ENCODE measurements around the gene SPRY2. TPM values are rescaled to one million over a fixed set of nuclear protein-coding genes. Genes with fewer than 3 reads are reported as not detected.
A peak's percentile ranks its signal among the peaks of the same experiment; 100 is the strongest.

The SPRY2 gene
- total and polyA plus RNA-seq, 7 experiments from 2014 or later: 0.13 to 1.2 (median 0.16) TPM; not detected in 4

- Mint-ChIP-seq H3K4me3 (no peak overlapping the region), H3K4me1 (peaks cover 13 to 28% (median 20%) of the 10 kb centered on the region in 7 donors), H3K27me3 (peaks cover 5 to 40% (median 15%) of the 10 kb centered on the region in 5 donors), H3K27ac (no peak overlapping the region), H3K36me3 (no peaks in the 10 kb centered on the region), H3K9me3 (peaks cover 0 to 4% (median 0%) of the 10 kb centered on the region in 11 donors)
- ATAC-seq (peak; percentile 18), DNase-seq (peak in 2 of 9 donors; percentile 11 to 24)
- H3K36me3 ChIP-seq (ENCODE audit: control insufficient read depth in 2 of 3, insufficient read depth in 3 of 3, low read length in 3 of 3): no peaks in the 10 kb centered on the region
- H3K9me3 ChIP-seq (ENCODE audit: control insufficient read depth in 2 of 3, low read length in 3 of 3): no peaks in the 10 kb centered on the region
- peak overlapping the region; percentile 37 for H3K4me3 ChIP-seq (ENCODE audit: low read length)
- peaks cover 5 to 11% of the 10 kb centered on the region in 2 donors for H3K4me1 ChIP-seq (ENCODE audit: control insufficient read depth in 2 of 2, insufficient read depth in 2 of 2, low read length in 2 of 2)
- no peak overlapping the region for H3K27ac ChIP-seq (ENCODE audit: low read depth, low read length)
- H3K27me3 ChIP-seq (ENCODE audit: control insufficient read depth in 2 of 2, insufficient read depth in 2 of 2, low read length in 2 of 2): peaks cover 0 to 6% of the 10 kb centered on the region in 2 donors
- intact Hi-C loops (cut with micrococcal nuclease): no loop called here
- CTCF ChIA-PET: no interaction called here
- POLR2A ChIA-PET: no interaction called here
These were observed 2.0 kb downstream of the SPRY2 start for GRCh38 chr13:80338781-80339562.

- CTCF ChIA-PET: no interaction called here
- intact Hi-C loops (cut with micrococcal nuclease): no loop called here
- ATAC-seq: no peak
- peaks cover 0 to 3% of the 10 kb centered on the region in 2 donors for H3K27me3 ChIP-seq (ENCODE audit: control insufficient read depth in 2 of 2, insufficient read depth in 2 of 2, low read length in 2 of 2)
- peaks cover 5 to 11% of the 10 kb centered on the region in 2 donors for H3K4me1 ChIP-seq (ENCODE audit: control insufficient read depth in 2 of 2, insufficient read depth in 2 of 2, low read length in 2 of 2)
- Mint-ChIP-seq H3K4me3 (peak overlapping the region in 4 of 10 donors; percentile 4 to 39 (median 30)), H3K4me1 (peaks cover 10 to 17% (median 13%) of the 10 kb centered on the region in 7 donors), H3K27ac (no peak overlapping the region), H3K36me3 (no peaks in the 10 kb centered on the region), H3K9me3 (peaks cover 0 to 4% (median 0%) of the 10 kb centered on the region in 11 donors), H3K27me3 (peaks cover 5 to 28% (median 17%) of the 10 kb centered on the region in 5 donors)
- DNase-seq: no peak
- no peak overlapping the region for H3K27ac ChIP-seq (ENCODE audit: low read depth, low read length)
- H3K9me3 ChIP-seq (ENCODE audit: control insufficient read depth in 2 of 3, low read length in 3 of 3): no peaks in the 10 kb centered on the region
- POLR2A ChIA-PET: no interaction called here
- no peak overlapping the region for H3K4me3 ChIP-seq (ENCODE audit: low read length)
- no peaks in the 10 kb centered on the region for H3K36me3 ChIP-seq (ENCODE audit: control insufficient read depth in 2 of 3, insufficient read depth in 3 of 3, low read length in 3 of 3)
These were observed 3.4 kb downstream of the SPRY2 start for GRCh38 chr13:80337288-80338081.

GRCh38 chr13:80336776-80337287 lies 4.1 kb downstream of the SPRY2 start:
- Histone ChIP-seq H3K4me3 (ENCODE audit: low read length) (no peak overlapping the region), H3K36me3 (ENCODE audit: control insufficient read depth in 2 of 3, insufficient read depth in 3 of 3, low read length in 3 of 3) (no peaks in the 10 kb centered on the region), H3K4me1 (ENCODE audit: control insufficient read depth in 2 of 2, insufficient read depth in 2 of 2, low read length in 2 of 2) (peaks cover 5 to 11% of the 10 kb centered on the region in 2 donors), H3K27ac (ENCODE audit: low read depth, low read length) (no peak overlapping the region), H3K27me3 (ENCODE audit: control insufficient read depth in 2 of 2, insufficient read depth in 2 of 2, low read length in 2 of 2) (no peaks in the 10 kb centered on the region), H3K9me3 (ENCODE audit: control insufficient read depth in 2 of 3, low read length in 3 of 3) (no peaks in the 10 kb centered on the region)
- H3K27ac Mint-ChIP-seq: no peak overlapping the region
- DNase-seq: no peak
- intact Hi-C loops (cut with micrococcal nuclease): no loop called here
- H3K27me3 Mint-ChIP-seq: peaks cover 2 to 30% (median 18%) of the 10 kb centered on the region in 5 donors
- no peaks in the 10 kb centered on the region for H3K36me3 Mint-ChIP-seq
- CTCF ChIA-PET: no interaction called here
- peaks cover 4 to 10% (median 9%) of the 10 kb centered on the region in 7 donors for H3K4me1 Mint-ChIP-seq
- peak overlapping the region in 1 of 10 donors; percentile 4 for H3K4me3 Mint-ChIP-seq
- no peak for ATAC-seq
- POLR2A ChIA-PET: no interaction called here
- H3K9me3 Mint-ChIP-seq: peaks cover 0 to 4% (median 0%) of the 10 kb centered on the region in 11 donors

GRCh38 chr13:80336370-80336769 lies 4.6 kb downstream of the SPRY2 start:
- peaks cover 5 to 11% of the 10 kb centered on the region in 2 donors for H3K4me1 ChIP-seq (ENCODE audit: control insufficient read depth in 2 of 2, insufficient read depth in 2 of 2, low read length in 2 of 2)
- no peaks in the 10 kb centered on the region for H3K36me3 Mint-ChIP-seq
- no peak overlapping the region for H3K27ac Mint-ChIP-seq
- H3K27me3 ChIP-seq (ENCODE audit: control insufficient read depth in 2 of 2, insufficient read depth in 2 of 2, low read length in 2 of 2): no peaks in the 10 kb centered on the region
- no peak for DNase-seq
- H3K9me3 Mint-ChIP-seq: peaks cover 0 to 4% (median 0%) of the 10 kb centered on the region in 11 donors
- no peak overlapping the region for H3K4me3 ChIP-seq (ENCODE audit: low read length)
- H3K4me1 Mint-ChIP-seq: peaks cover 0 to 7% (median 5%) of the 10 kb centered on the region in 7 donors
- H3K36me3 ChIP-seq (ENCODE audit: control insufficient read depth in 2 of 3, insufficient read depth in 3 of 3, low read length in 3 of 3): no peaks in the 10 kb centered on the region
- no peaks in the 10 kb centered on the region for H3K9me3 ChIP-seq (ENCODE audit: control insufficient read depth in 2 of 3, low read length in 3 of 3)
- CTCF ChIA-PET: no interaction called here
- peak overlapping the region in 1 of 10 donors; percentile 45 for H3K4me3 Mint-ChIP-seq
- ATAC-seq: no peak
- peaks cover 0 to 28% (median 15%) of the 10 kb centered on the region in 5 donors for H3K27me3 Mint-ChIP-seq
- POLR2A ChIA-PET: no interaction called here
- H3K27ac ChIP-seq (ENCODE audit: low read depth, low read length): no peak overlapping the region
- intact Hi-C loops (cut with micrococcal nuclease): no loop called here

GRCh38 chr13:80334597-80335260 lies 6.2 kb downstream of the SPRY2 start:
- Mint-ChIP-seq H3K4me3 (no peak overlapping the region), H3K27me3 (peaks cover 0 to 29% (median 10%) of the 10 kb centered on the region in 5 donors), H3K36me3 (no peaks in the 10 kb centered on the region), H3K4me1 (no peaks in the 10 kb centered on the region), H3K27ac (no peak overlapping the region), H3K9me3 (peaks cover 0 to 2% (median 0%) of the 10 kb centered on the region in 11 donors)
- H3K9me3 ChIP-seq (ENCODE audit: control insufficient read depth in 2 of 3, low read length in 3 of 3): no peaks in the 10 kb centered on the region
- ATAC-seq (no peak), DNase-seq (no peak)
- intact Hi-C loops (cut with micrococcal nuclease): no loop called here
- no peaks in the 10 kb centered on the region for H3K36me3 ChIP-seq (ENCODE audit: control insufficient read depth in 2 of 3, insufficient read depth in 3 of 3, low read length in 3 of 3)
- ChIA-PET POLR2A (no interaction called here), CTCF (interaction anchor here (0.7 kb wide), 1 partner anchor 170 kb away, joined by 3 read pairs; no protein-coding TSS in a partner anchor)
- H3K4me1 ChIP-seq (ENCODE audit: control insufficient read depth in 2 of 2, insufficient read depth in 2 of 2, low read length in 2 of 2): peaks cover 0 to 4% of the 10 kb centered on the region in 2 donors
- no peak overlapping the region for H3K4me3 ChIP-seq (ENCODE audit: low read length)
- no peak overlapping the region for H3K27ac ChIP-seq (ENCODE audit: low read depth, low read length)
- H3K27me3 ChIP-seq (ENCODE audit: control insufficient read depth in 2 of 2, insufficient read depth in 2 of 2, low read length in 2 of 2): no peaks in the 10 kb centered on the region

- H3K36me3 ChIP-seq (ENCODE audit: control insufficient read depth in 2 of 3, insufficient read depth in 3 of 3, low read length in 3 of 3): no peaks in the 10 kb centered on the region
- Mint-ChIP-seq H3K4me3 (no peak overlapping the region), H3K27me3 (peaks cover 0 to 29% (median 10%) of the 10 kb centered on the region in 5 donors), H3K9me3 (peaks cover 0 to 2% (median 0%) of the 10 kb centered on the region in 11 donors), H3K27ac (no peak overlapping the region), H3K4me1 (no peaks in the 10 kb centered on the region), H3K36me3 (no peaks in the 10 kb centered on the region)
- DNase-seq (no peak), ATAC-seq (no peak)
- intact Hi-C loops (cut with micrococcal nuclease): no loop called here
- no peak overlapping the region for H3K4me3 ChIP-seq (ENCODE audit: low read length)
- no peaks in the 10 kb centered on the region for H3K4me1 ChIP-seq (ENCODE audit: control insufficient read depth in 2 of 2, insufficient read depth in 2 of 2, low read length in 2 of 2)
- no peak overlapping the region for H3K27ac ChIP-seq (ENCODE audit: low read depth, low read length)
- POLR2A ChIA-PET: no interaction called here
- H3K27me3 ChIP-seq (ENCODE audit: control insufficient read depth in 2 of 2, insufficient read depth in 2 of 2, low read length in 2 of 2): no peaks in the 10 kb centered on the region
- no peaks in the 10 kb centered on the region for H3K9me3 ChIP-seq (ENCODE audit: control insufficient read depth in 2 of 3, low read length in 3 of 3)
- CTCF ChIA-PET: no interaction called here
These were observed 8.9 kb downstream of the SPRY2 start for GRCh38 chr13:80331984-80332383.

Data from naive thymus-derived CD4-positive, alpha-beta T cell (primary cell).